Type B pancreatic cell (in vitro differentiated cells): ENCODE results near the gene AGAP3. TPM values are rescaled to one million over a fixed set of nuclear protein-coding genes. Genes with fewer than 3 reads are reported as not detected.

Experiments used
- DNase-seq: peaks from one replicate; pipeline ENCODE4 v3.0.0; 2021; ENCODE audit warnings: mixed read lengths; ENCODE audit not compliant: unreplicated experiment; ENCODE audit errors: extremely low spot score
- H3K27ac Mint-ChIP-seq: 2 replicates; pipeline ENCODE4 v1.8.0; 2021; ENCODE audit warnings: mild to moderate bottlenecking, mixed read lengths
- H3K27me3 Mint-ChIP-seq: 2 replicates; pipeline ENCODE4 v1.8.0; 2021; ENCODE audit warnings: mixed read lengths
- H3K36me3 Mint-ChIP-seq: 2 replicates; pipeline ENCODE4 v1.8.0; 2021; ENCODE audit warnings: mixed read lengths
- H3K4me1 Mint-ChIP-seq: one replicate; pipeline ENCODE4 v1.8.0; 2021; ENCODE audit warnings: mixed read lengths; ENCODE audit not compliant: unreplicated experiment
- H3K4me3 Mint-ChIP-seq: 2 replicates; pipeline ENCODE4 v1.8.0; 2021; ENCODE audit warnings: mild to moderate bottlenecking, mixed read lengths
- H3K9me3 Mint-ChIP-seq: 2 replicates; pipeline ENCODE4 v1.8.0; 2021; ENCODE audit warnings: mixed read lengths
- total RNA-seq: library from RNA; stranded (reverse); gene quantifications from 2 replicates; pipeline ENCODE4 v1.2.1, GENCODE V29; 2021; ENCODE audit warnings: low replicate concordance
- TF ChIP-seq, protein P1 (sequence below): fragments of 200-600 bp; sonication (generic); conservative IDR thresholded peaks from 2 replicates; pipeline ENCODE4 v1.5.0; 2021; ENCODE audit warnings: antibody characterized with exemption, mild to moderate bottlenecking

The AGAP3 gene
- total RNA-seq, 1 donor from 2014 or later, result 114 TPM

DNA sequence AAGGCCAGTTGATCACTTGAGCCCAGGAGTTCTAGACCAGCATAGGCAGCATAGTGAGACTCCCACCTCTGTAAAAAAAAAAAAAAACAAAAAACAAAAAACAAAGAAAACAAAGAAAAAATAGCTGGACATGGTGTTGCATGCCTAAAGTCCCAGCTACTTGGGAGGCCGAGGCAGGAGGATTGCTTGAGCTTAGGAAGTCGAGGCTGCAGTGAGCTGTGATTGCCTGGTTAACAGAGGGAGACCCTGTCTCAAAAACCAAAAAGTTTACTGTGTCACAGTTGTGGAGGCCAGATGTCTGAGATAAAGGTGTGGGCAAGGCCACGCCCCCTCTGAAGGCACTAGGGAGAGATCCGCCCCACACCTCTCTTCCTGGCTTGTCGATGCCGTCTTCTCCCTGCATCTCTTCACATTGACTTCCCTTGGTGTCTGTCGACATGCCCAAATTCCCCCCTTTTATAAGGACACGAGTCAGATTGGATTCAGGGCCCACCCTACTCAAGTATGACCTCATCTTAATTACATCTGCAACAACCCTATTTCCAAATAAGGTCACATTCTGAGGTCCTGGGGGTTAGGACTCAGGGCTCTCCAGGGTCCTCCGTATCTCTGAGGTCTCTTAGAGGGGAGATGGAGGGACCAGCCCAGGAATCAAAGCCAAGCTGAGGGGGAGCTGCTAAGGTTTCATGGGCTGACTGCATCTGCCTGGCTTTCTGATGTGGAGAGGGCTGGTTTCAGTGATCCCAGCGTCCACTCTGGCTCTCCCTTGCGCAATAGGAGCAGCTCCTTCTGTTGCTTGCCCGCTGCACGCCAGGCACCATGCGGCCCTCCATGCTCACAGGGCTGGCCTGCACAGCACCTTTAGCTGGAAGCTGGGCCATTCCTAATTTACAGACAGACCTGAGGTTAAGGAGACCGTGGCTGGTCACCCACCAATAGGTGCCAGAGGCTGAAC is 23.1 kb downstream of the AGAP3 start:
- no peak overlapping the region for H3K4me3 Mint-ChIP-seq
- TF ChIP-seq, protein P1, sequence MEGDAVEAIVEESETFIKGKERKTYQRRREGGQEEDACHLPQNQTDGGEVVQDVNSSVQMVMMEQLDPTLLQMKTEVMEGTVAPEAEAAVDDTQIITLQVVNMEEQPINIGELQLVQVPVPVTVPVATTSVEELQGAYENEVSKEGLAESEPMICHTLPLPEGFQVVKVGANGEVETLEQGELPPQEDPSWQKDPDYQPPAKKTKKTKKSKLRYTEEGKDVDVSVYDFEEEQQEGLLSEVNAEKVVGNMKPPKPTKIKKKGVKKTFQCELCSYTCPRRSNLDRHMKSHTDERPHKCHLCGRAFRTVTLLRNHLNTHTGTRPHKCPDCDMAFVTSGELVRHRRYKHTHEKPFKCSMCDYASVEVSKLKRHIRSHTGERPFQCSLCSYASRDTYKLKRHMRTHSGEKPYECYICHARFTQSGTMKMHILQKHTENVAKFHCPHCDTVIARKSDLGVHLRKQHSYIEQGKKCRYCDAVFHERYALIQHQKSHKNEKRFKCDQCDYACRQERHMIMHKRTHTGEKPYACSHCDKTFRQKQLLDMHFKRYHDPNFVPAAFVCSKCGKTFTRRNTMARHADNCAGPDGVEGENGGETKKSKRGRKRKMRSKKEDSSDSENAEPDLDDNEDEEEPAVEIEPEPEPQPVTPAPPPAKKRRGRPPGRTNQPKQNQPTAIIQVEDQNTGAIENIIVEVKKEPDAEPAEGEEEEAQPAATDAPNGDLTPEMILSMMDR, result no peak
- no peaks in the 10 kb centered on the region for H3K27me3 Mint-ChIP-seq
- H3K27ac Mint-ChIP-seq, result peak overlapping the region; percentile 58
- no peak for DNase-seq
- H3K36me3 Mint-ChIP-seq, result no peaks in the 10 kb centered on the region
- peaks cover 20% of the 10 kb centered on the region for H3K4me1 Mint-ChIP-seq
- no peaks in the 10 kb centered on the region for H3K9me3 Mint-ChIP-seq

DNA sequence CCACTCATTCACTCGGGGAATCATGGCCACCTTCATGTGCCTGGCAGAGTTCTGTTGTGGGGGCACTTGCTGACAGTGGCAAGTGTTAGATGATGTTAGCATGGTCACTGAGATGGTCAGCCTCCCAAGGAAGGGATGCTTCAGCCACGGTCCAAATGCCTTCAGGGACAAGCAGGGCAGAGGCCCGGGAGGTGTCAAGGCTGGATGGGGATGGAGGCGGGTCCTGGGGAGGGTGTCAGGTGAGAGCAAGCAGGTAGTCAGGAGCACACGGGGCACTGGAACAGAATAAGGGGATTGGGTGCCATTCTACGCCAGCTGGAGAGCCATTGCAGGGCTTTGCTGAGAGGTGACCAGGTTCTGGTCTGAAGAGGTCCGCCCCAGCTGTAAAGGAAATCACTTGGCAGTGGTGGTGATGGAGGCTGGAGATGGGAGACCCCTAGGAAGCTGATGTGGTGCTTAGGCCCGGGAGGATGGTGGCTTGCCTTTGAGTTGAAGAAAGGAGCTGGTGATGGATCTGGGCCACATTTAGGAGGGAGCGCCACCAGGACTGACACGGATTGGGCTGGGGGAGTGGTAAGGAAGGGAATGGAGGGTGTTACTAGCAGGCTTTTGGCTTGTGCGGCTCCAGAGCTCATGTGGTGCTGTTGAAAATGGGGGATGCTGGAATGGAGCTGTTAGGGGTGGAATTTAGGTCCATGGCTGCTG is 24.1 kb downstream of the AGAP3 start:
- no peak for DNase-seq
- TF ChIP-seq, protein P1, result no peak
- Mint-ChIP-seq H3K27me3 (no peaks in the 10 kb centered on the region), H3K9me3 (no peaks in the 10 kb centered on the region), H3K27ac (peak overlapping the region; percentile 66), H3K36me3 (no peaks in the 10 kb centered on the region), H3K4me1 (peaks cover 20% of the 10 kb centered on the region), H3K4me3 (no peak overlapping the region)

DNA sequence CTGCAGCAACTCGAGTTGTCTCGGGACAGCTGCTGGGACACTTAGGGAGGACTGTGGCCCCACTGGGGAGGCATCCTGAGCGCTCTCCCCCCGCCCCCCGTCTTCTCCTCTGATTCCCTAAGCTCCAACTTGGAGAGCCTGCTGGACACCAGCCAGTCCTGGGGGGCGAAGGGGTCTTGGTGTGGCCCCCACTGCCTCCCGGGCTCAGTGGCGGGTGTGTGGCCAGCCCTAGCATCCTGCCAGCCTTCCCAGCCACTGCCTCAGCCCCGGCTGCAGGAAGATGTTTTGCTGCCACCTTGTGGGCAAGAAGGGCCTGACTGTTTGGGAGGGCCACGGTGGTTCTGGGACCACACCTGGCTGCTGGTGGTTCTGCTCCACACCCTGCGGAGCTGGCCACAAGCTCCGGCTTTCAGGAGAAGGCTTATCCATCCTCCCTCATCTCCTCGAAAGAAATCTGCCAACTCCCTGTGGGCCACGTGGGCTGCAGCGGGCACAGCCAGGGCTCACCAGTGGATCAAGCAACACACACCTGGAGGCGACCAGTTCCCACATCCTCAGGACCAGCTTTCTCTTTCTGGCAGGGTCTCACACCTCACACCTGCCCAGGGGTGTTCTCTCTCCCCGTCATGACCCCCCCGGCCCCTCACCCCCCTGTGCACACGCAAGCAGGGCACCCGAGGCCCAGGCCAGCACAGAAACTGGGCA is 24.8 kb downstream of the AGAP3 start:
- Mint-ChIP-seq H3K27ac (peak overlapping the region; percentile 66), H3K4me1 (peaks cover 24% of the 10 kb centered on the region), H3K27me3 (peaks cover 3% of the 10 kb centered on the region), H3K4me3 (no peak overlapping the region), H3K9me3 (no peaks in the 10 kb centered on the region), H3K36me3 (no peaks in the 10 kb centered on the region)
- peak; percentile 81 for DNase-seq
- TF ChIP-seq, protein P1, result peak; percentile 92

DNA sequence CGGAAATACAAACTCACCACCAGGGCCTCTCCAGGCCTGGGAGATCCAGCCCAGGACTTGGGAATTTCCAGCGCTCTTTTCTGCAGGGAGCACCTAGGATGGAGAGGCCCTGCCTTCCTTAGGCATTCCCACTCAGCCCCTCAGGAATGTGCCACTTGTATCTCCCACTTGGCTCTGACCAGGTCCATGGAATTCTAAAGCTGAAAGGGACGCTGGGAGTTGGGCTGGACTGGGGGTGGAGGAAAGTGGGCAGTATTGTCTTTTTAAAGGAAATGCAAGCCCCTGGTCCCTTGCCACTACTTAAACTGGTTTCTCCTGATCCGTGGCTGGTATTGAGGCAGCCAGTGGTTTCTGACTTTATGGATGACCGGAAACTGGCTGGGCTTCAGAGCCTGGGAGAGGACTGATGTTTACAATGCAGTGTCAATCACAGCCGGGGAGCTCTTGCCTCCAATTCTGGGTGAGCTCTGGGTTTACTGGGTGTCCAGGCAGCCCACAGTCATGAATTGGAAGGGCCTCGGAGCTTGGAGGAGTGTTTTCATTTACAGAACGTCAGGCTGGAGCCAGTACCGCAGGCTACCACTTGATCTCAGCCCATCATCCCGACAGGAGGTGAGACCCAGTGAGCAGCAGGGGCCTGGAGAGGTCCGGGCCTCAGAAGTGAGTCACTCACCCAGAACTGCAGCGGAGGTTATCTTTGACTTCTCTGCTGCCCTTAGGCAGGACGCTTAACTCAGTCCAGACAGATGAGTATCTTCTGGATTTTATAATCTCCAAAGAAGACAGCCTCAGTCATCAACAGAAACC is 27.3 kb downstream of the AGAP3 start:
- H3K27ac Mint-ChIP-seq, result peak overlapping the region; percentile 85
- peaks cover 24% of the 10 kb centered on the region for H3K4me1 Mint-ChIP-seq
- no peaks in the 10 kb centered on the region for H3K9me3 Mint-ChIP-seq
- peaks cover 3% of the 10 kb centered on the region for H3K27me3 Mint-ChIP-seq
- H3K36me3 Mint-ChIP-seq, result no peaks in the 10 kb centered on the region
- TF ChIP-seq, protein P1, result no peak
- peak overlapping the region; percentile 85 for H3K4me3 Mint-ChIP-seq
- no peak for DNase-seq
